ENCODE results near the gene NKD2. TPM values are rescaled to one million over a fixed set of nuclear protein-coding genes. Genes with fewer than 3 reads are reported as not detected.
A peak's percentile ranks its signal among the peaks of the same experiment; 100 is the strongest.

Gene NKD2
- total RNA-seq, 1 donor from 2014 or later = 28.3 TPM

DNA sequence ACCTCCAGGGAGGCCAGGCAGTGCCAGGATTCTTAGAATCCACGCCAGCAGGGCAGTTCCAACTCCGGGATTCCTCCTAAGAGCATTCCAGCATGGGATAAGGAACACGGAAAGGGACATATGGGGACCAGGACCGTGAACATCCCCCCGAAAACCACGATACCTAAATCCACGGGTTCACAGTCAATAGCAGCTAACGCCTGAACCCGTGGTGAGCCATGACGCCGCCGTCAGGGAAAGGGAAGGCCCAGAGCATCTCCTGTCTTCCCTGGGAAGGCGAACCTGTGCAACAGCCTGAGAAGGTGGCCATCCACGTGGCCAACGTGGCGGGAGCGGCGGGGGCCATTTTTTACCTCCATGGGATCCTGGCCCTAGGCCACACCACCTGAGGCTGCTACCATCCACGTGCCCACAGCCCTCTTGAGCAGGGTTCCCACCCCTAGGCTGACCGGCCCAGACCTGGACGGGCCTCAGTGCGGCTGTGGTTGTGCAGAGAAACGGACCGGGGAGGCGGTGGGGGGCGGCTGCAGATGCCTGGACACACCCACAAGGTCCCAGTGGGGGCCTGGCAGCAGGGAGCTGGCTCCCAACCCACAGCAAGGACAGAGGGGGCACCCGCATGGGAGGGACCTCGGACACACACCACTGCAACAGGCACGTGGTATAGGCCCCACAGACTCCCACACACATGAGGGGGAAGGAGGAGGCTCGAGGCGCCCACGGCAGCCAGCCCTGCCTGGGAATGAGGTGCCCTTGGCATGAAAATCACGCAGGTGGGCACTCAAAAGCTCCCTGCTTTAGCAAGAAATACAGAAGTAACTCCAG is 60.5 kb downstream of the NKD2 start:
- no peak for TF ChIP-seq CTCF (IDR thresholded peaks at IDR 0.05; ENCODE audit: unreplicated experiment)
- Mint-ChIP-seq H3K4me1 (ENCODE audit: low read depth) (no peaks in the 10 kb centered on the region), H3K27ac (no peak overlapping the region)

GRCh38 chr5:1069720-1070088 is 61.1 kb downstream of the NKD2 start:
- Mint-ChIP-seq H3K36me3 (ENCODE audit: insufficient read depth) (peaks cover 2% of the 10 kb centered on the region), H3K9me3 (ENCODE audit: low read depth) (no peaks in the 10 kb centered on the region), H3K4me1 (ENCODE audit: low read depth) (no peaks in the 10 kb centered on the region), H3K4me3 (ENCODE audit: low read depth) (no peak overlapping the region), H3K27me3 (no peaks in the 10 kb centered on the region), H3K27ac (no peak overlapping the region)
- no peak for TF ChIP-seq CTCF (IDR thresholded peaks at IDR 0.05; ENCODE audit: unreplicated experiment)
- no peak for DNase-seq (ENCODE audit: low spot score, unreplicated experiment)

More for the DNA sequence above, 60.5 kb downstream of the NKD2 start:
- no peak overlapping the region for H3K4me3 Mint-ChIP-seq (ENCODE audit: low read depth)
- H3K27me3 Mint-ChIP-seq = no peaks in the 10 kb centered on the region
- H3K36me3 Mint-ChIP-seq (ENCODE audit: insufficient read depth) = peaks cover 2% of the 10 kb centered on the region
- no peaks in the 10 kb centered on the region for H3K9me3 Mint-ChIP-seq (ENCODE audit: low read depth)
- DNase-seq (ENCODE audit: low spot score, unreplicated experiment) = no peak

- peak overlapping the region; percentile 89 for H3K27ac Mint-ChIP-seq
- TF ChIP-seq CTCF (IDR thresholded peaks at IDR 0.05; ENCODE audit: unreplicated experiment) = no peak
- peaks cover 2% of the 10 kb centered on the region for H3K36me3 Mint-ChIP-seq (ENCODE audit: insufficient read depth)
- H3K4me1 Mint-ChIP-seq (ENCODE audit: low read depth) = no peaks in the 10 kb centered on the region
- no peaks in the 10 kb centered on the region for H3K9me3 Mint-ChIP-seq (ENCODE audit: low read depth)
- H3K27me3 Mint-ChIP-seq = no peaks in the 10 kb centered on the region
- no peak for DNase-seq (ENCODE audit: low spot score, unreplicated experiment)
- no peak overlapping the region for H3K4me3 Mint-ChIP-seq (ENCODE audit: low read depth)
These were observed 64.9 kb downstream of the NKD2 start for GRCh38 chr5:1073239-1074102.

DNA sequence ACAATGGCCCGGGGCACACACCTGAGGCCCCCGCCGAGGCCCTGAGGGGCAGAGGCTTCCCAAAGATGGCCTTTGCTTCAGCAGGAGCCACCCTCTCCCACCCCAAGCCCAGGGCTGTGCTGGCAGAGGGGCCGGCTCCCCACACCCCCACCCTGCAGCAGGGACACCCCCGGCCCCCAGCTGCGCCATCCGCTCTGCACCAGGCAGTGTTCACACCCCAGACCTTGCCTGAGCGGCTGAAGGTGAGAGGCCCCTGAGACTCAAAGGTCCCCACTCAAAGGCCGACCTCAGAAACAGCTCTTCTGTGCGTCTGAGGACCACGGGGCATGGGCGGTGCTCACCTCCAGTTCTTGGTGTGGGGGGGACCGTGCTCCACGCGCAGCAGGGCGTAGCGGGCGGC is 65.6 kb downstream of the NKD2 start:
- Mint-ChIP-seq H3K27ac (no peak overlapping the region), H3K4me3 (ENCODE audit: low read depth) (no peak overlapping the region), H3K4me1 (ENCODE audit: low read depth) (no peaks in the 10 kb centered on the region), H3K9me3 (ENCODE audit: low read depth) (no peaks in the 10 kb centered on the region), H3K27me3 (no peaks in the 10 kb centered on the region), H3K36me3 (ENCODE audit: insufficient read depth) (peaks cover 3% of the 10 kb centered on the region)
- no peak for TF ChIP-seq CTCF (IDR thresholded peaks at IDR 0.05; ENCODE audit: unreplicated experiment)
- DNase-seq (ENCODE audit: low spot score, unreplicated experiment) = no peak

- Mint-ChIP-seq H3K27me3 (no peaks in the 10 kb centered on the region), H3K4me1 (ENCODE audit: low read depth) (no peaks in the 10 kb centered on the region), H3K27ac (no peak overlapping the region), H3K9me3 (ENCODE audit: low read depth) (no peaks in the 10 kb centered on the region), H3K36me3 (ENCODE audit: insufficient read depth) (peaks cover 3% of the 10 kb centered on the region), H3K4me3 (ENCODE audit: low read depth) (no peak overlapping the region)
- DNase-seq (ENCODE audit: low spot score, unreplicated experiment) = no peak
- no peak for TF ChIP-seq CTCF (IDR thresholded peaks at IDR 0.05; ENCODE audit: unreplicated experiment)
These were observed 66.4 kb downstream of the NKD2 start for GRCh38 chr5:1074816-1075554.
